GM19452 (cell line): ENCODE measurements around the gene ZNF462.

ENCODE experiments used
- ATAC-seq: cut with Tn5 transposase; IDR thresholded peaks from one replicate; pipeline ENCODE4 v1.9.1; 2021; ENCODE audit not compliant: unreplicated experiment

ZNF462 gene

DNA sequence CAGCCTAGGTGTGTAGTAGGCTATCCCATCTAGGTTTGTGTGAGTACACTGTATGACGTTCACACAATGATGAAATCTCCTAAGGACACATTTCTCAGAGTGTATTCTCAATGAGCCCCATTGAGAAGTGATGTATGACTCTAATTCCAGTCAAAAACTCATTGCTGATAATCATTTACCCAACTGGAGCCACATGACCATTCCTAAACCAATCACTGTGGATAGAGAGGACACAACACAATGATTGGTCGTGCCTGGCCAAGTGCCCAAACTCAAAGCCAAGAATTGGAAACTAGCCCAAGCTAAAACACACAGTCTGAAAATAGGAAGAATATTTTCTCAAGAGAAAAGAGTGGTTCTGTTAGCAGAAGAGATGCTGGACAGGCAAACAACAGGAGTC, 191.2 kb downstream of the ZNF462 start:
- ATAC-seq, result no peak

GRCh38 chr9:107059220-107059619, 196.3 kb downstream of the ZNF462 start:
- no peak for ATAC-seq

DNA sequence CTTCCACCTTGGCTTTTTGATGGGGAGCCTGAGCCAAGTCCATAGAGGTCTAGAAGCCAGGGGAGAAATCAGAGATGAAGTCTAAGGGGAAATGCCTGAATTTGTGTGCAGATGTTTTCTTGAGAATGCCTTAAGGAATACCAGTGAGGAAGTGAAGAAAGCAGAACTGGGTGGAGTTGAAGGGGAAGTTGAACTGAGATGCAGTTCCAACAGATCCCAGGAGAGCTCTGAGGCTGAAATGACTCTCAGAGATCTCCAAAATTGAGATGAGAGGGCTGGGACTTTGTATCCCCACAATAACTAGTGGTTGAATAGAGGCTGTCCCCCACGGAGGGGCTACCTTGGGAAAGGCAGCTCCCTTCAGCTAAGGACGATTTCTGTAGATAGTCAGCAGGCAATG, 197.1 kb downstream of the ZNF462 start:
- no peak for ATAC-seq
